ENCODE measurements around the gene TEAD3.

DNA sequence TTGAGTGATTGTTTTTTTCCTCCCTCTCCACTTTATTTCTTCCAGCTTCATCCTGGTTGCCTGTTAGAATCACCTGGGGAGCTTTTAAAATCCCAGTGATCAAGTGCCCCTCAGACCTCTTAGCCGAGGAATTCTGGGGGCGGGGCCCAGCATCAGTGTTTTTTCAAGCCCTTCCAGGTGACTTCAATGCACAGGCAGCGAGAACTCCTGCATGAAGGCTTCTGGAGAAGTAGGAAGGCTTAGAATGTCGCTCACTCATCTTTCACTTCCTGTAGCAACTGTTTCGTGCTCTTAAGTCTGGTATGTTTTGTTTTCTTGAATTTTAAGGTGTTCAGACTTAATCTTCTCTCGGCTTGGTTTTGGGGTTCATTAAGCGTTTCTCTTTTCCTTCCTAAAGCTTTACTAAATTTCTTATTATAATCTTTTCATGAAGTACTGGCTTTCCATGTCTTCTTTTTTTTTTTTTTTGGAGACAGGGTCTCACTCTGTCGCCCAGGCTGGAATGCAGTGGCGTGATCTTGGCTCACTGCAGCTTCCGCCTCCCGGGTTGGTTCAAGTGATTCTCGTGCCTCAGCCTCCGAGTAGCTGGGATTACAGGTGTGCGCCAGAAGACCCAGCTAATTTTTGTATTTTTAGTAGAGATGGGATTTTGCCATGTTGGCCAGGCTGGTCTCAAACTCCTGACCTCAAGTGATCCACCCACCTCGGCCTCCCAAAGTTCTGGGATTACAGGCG, 46.7 kb upstream of the TEAD3 start:
- no peak for TF ChIP-seq POLR2A (IDR thresholded peaks at IDR 0.05)
- TF ChIP-seq, protein P1, sequence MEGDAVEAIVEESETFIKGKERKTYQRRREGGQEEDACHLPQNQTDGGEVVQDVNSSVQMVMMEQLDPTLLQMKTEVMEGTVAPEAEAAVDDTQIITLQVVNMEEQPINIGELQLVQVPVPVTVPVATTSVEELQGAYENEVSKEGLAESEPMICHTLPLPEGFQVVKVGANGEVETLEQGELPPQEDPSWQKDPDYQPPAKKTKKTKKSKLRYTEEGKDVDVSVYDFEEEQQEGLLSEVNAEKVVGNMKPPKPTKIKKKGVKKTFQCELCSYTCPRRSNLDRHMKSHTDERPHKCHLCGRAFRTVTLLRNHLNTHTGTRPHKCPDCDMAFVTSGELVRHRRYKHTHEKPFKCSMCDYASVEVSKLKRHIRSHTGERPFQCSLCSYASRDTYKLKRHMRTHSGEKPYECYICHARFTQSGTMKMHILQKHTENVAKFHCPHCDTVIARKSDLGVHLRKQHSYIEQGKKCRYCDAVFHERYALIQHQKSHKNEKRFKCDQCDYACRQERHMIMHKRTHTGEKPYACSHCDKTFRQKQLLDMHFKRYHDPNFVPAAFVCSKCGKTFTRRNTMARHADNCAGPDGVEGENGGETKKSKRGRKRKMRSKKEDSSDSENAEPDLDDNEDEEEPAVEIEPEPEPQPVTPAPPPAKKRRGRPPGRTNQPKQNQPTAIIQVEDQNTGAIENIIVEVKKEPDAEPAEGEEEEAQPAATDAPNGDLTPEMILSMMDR (IDR thresholded peaks at IDR 0.05), result no peak

Data from sigmoid colon (tissue), 3 donors.